Urinary bladder (tissue), 4 donors: ENCODE data around the gene TNNI2. TPM values are rescaled to one million over a fixed set of nuclear protein-coding genes. Genes with fewer than 3 reads are reported as not detected.

Experiments used
- DNase-seq: peaks from one replicate; pipeline ENCODE4 v3.0.0-alpha.2; 2015; ENCODE audit errors: extremely low spot score
- H3K27ac ChIP-seq: one replicate; pipeline ENCODE4 v1.5.1; 2013; ENCODE audit warnings: low read depth, mild to moderate bottlenecking, moderate library complexity
- H3K36me3 ChIP-seq: one replicate; pipeline ENCODE4 v1.6.1; 2013; ENCODE audit warnings: mild to moderate bottlenecking, moderate library complexity; ENCODE audit not compliant: insufficient read depth
- H3K4me1 ChIP-seq: one replicate; pipeline ENCODE4 v1.6.1; 2013; ENCODE audit warnings: mild to moderate bottlenecking, moderate library complexity; ENCODE audit not compliant: insufficient read depth
- H3K4me3 ChIP-seq: one replicate; pipeline ENCODE4 v1.5.1; 2013; ENCODE audit warnings: low read depth, low read length
- WGBS: extraction: QIAGEN DNeasy Blood & Tissue Kit; methylation state at CpG from one replicate; pipeline ENCODE4 v1.1.7; 2013; 5-methylcytosine and 5-hydroxymethylcytosine counted together
- polyA plus RNA-seq: library from polyadenylated mRNA; stranded (reverse); fragments of 200-250 nt; gene quantifications from one replicate; pipeline ENCODE4 v1.2.3, GENCODE V29; 2013
- total RNA-seq: library from RNA; depleted of rRNA; stranded (reverse); fragments of >200 nt; gene quantifications from one replicate; pipeline ENCODE4 v1.2.3, GENCODE V29; 2014
- donor health status: healthy with polysubstance abuse.
- donor health status: healthy.

Gene TNNI2
- total and polyA plus RNA-seq, 2 donors, result 4.6 to 32.6 TPM

DNA sequence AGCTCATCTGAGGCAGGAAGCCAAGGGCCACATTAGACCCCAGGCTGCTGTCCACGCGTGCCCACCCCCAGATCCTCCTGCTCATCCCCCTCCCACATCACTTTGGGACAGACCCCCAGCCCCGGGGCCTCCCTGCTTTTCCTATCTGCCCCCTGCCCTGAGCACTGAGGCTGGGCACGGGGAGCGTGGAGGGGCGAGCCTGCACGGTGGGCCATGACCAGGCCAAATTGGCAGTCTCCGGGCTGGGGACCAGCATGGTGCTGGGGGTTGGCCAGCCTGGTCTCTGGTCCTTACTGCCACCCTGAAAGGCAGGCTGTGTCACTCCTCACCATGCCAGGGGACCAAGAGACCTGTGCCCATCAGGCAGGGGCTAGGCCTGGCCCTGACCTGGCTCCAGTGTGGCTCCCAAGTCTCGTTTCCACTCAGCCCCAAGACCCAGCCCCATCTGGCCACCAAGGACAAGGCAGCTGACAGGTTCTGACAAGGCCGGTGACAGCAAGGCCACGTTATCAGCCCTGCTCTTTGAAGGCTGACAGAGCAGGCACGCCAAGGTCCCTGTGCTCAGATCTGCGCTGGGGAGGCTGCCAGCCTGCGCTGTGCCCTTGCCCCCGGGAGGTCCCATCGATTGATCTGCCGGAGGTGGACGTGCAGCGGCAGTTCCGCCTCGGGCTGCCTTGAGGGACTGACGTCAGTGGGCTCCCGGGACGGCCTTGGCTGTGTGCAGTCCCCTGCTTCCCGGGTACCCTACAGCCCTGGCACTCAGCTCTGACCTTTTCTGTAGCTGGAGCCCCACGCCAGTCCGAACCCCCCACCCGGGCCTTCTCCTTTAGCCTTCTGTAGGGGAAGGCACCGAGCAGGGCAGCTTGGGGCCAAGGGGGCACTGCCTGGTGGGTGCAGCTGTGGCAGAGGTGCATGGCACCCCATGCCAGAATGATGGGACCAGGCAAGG lies 3.6 kb downstream of the TNNI2 start:
- 87% methylated on average over 29 of the region's 29 CpGs for WGBS
- no peak for DNase-seq
- no peaks in the 10 kb centered on the region for H3K4me1 ChIP-seq
- H3K4me3 ChIP-seq, result no peak overlapping the region
- H3K27ac ChIP-seq, result no peak overlapping the region
- no peaks in the 10 kb centered on the region for H3K36me3 ChIP-seq

GRCh38 chr11:1843098-1843473 lies 4.3 kb downstream of the TNNI2 start:
- no peak for DNase-seq
- Histone ChIP-seq H3K27ac (no peak overlapping the region), H3K36me3 (no peaks in the 10 kb centered on the region), H3K4me3 (no peak overlapping the region), H3K4me1 (no peaks in the 10 kb centered on the region)
- WGBS, result 73% methylated on average over 11 of the region's 11 CpGs

DNA sequence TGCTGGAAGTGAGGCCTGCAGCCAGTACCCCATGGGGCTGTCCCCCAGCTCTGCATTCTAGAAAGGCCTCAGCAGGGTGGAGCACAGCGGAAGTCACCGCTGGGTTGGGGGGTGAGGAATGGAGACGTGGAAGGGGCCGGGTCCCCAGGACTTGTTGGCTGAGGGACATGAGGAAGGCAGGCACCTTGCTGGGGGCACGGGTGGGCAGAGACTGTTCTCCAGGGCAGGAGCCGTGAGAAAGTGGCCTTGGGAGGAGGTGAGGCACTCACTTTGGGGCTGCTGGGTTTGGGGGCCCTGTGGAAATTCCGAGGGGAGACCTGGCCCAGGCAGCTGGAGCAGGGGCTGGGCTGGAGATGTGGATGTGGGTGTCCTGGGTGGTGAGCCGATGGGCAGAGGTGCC lies 5.0 kb downstream of the TNNI2 start:
- WGBS, result 85% methylated on average over 8 of the region's 8 CpGs
- H3K36me3 ChIP-seq, result no peaks in the 10 kb centered on the region
- H3K4me1 ChIP-seq, result no peaks in the 10 kb centered on the region
- no peak overlapping the region for H3K4me3 ChIP-seq
- H3K27ac ChIP-seq, result no peak overlapping the region
- no peak for DNase-seq

- 55% methylated on average over 23 of the region's 23 CpGs for WGBS
- no peak for DNase-seq
- Histone ChIP-seq H3K27ac (no peak overlapping the region), H3K4me3 (no peak overlapping the region), H3K36me3 (no peaks in the 10 kb centered on the region), H3K4me1 (no peaks in the 10 kb centered on the region)
Measured at GRCh38 chr11:1844221-1845094, 5.7 kb downstream of the TNNI2 start.

DNA sequence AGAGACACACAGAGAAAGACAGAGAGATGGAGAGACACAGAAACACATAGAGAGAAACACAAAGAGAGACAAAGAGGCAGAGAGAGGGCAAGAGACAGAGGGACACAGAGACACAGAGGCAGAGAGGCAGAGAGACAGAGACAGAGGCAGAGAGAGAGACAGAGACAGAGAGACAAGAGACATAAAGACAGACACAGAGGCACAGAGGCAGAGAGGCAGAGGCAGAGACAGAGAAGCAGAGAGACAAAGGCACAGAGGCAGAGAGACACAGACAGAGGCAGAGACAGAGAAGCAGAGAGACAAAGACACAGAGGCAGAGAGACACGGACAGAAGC lies 6.3 kb downstream of the TNNI2 start:
- Histone ChIP-seq H3K4me1 (no peaks in the 10 kb centered on the region), H3K36me3 (no peaks in the 10 kb centered on the region), H3K27ac (no peak overlapping the region), H3K4me3 (no peak overlapping the region)
- 79% methylated on average over 1 of the region's 1 CpG for WGBS
- DNase-seq, result no peak

- no peak overlapping the region for H3K27ac ChIP-seq
- 85% methylated on average over 21 of the region's 21 CpGs for WGBS
- DNase-seq, result no peak
- no peaks in the 10 kb centered on the region for H3K4me1 ChIP-seq
- H3K36me3 ChIP-seq, result no peaks in the 10 kb centered on the region
- no peak overlapping the region for H3K4me3 ChIP-seq
Measured at GRCh38 chr11:1845561-1846452, 7.0 kb downstream of the TNNI2 start.

- no peaks in the 10 kb centered on the region for H3K4me1 ChIP-seq
- DNase-seq, result no peak
- no peak overlapping the region for H3K27ac ChIP-seq
- H3K4me3 ChIP-seq, result no peak overlapping the region
- no peaks in the 10 kb centered on the region for H3K36me3 ChIP-seq
- WGBS, result 88% methylated on average over 9 of the region's 9 CpGs
Measured at GRCh38 chr11:1846453-1846932, 7.7 kb downstream of the TNNI2 start.

DNA sequence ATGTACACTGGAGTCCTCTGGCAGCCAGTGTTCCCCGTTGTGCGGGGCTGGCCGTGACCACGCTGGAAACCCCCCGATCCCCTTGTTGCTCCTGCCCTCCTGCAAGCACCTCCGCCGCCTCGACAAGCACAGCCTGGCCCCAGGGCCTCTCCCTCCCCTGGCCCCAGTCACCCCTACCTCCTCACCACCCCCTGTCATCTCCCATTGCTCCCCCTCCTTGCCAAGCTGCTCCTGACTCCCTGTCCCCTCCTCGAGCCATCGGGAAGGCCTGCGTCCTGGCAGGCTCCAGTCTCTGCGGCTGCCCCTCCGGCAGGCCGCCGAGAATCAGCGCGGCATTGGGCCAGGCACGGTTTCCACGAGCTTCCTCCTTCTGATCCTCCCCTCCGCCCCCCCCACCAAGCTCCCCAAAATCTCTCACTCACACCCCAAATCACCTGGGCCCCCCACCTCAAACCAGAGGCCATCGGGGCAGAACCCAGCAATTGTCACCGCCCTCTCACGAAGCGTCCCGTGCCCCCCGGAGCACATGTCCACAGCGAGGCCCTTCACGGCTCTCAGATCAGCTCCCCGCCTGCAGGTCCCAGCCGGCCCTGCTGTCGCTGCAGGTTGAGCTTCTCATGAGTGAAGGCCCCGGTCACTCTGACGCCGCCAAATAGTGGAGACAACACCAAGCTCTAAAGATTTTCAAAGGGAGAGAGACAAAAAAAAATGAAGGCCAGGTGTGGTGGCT lies 8.4 kb downstream of the TNNI2 start:
- Histone ChIP-seq H3K4me3 (no peak overlapping the region), H3K36me3 (no peaks in the 10 kb centered on the region), H3K27ac (no peak overlapping the region), H3K4me1 (no peaks in the 10 kb centered on the region)
- no peak for DNase-seq
- WGBS, result 93% methylated on average over 34 of the region's 34 CpGs

DNA sequence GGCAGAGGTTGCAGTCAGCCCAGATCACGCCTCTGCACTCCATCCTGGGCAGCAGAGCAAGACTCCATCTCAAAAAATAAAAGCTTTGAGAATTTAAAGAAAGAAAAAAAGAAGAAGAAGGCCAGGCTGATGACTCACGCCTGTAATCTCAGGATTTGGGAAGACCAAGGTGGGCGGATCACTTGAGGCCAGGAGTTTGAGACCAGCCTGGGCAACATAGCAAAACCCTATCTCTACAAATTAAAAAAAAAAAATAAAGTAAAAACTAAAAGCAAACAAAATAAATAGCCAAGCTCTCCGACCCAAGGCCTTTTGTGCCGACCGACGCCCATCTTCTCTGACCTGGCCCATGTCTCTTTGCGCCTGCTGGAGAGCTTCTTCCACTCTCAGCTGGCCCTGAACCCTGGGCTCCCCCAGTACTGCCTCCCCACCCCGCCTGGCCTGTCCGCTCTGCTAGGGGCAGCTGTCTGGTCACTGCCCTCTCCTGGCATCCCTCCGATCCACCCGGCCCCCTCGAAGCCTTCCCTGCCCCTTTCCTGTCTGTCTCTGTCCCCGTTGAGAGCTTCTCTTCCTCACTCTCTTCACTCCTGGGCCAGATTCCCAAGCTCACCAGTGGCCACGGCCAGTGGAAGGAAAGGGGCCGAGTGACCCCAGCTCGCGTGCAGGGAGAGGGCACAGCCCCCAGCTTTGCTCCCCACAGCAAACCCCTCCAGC lies 9.3 kb downstream of the TNNI2 start:
- no peak for DNase-seq
- 79% methylated on average over 18 of the region's 18 CpGs for WGBS
- no peak overlapping the region for H3K4me3 ChIP-seq
- H3K4me1 ChIP-seq, result no peaks in the 10 kb centered on the region
- no peaks in the 10 kb centered on the region for H3K36me3 ChIP-seq
- no peak overlapping the region for H3K27ac ChIP-seq

- WGBS, result 93% methylated on average over 19 of the region's 19 CpGs
Measured at GRCh38 chr11:1848640-1849430, 10.1 kb downstream of the TNNI2 start.

GRCh38 chr11:1851468-1852180 lies 12.8 kb downstream of the TNNI2 start:
- Histone ChIP-seq H3K4me1 (no peaks in the 10 kb centered on the region), H3K36me3 (no peaks in the 10 kb centered on the region), H3K27ac (no peak overlapping the region), H3K4me3 (no peak overlapping the region)
- DNase-seq, result no peak
- WGBS, result 91% methylated on average over 21 of the region's 21 CpGs

More at GRCh38 chr11:1848640-1849430, 10.1 kb downstream of the TNNI2 start:
- Histone ChIP-seq H3K36me3 (no peaks in the 10 kb centered on the region), H3K4me3 (no peak overlapping the region), H3K27ac (no peak overlapping the region), H3K4me1 (no peaks in the 10 kb centered on the region)
- no peak for DNase-seq
